Hepatocyte (in vitro differentiated cells): ENCODE data around the gene TUBE1.

Experiments used
- CTCF ChIP-seq: fragments of 200-600 bp; sonication (generic); IDR thresholded peaks from 2 replicates; pipeline ENCODE4 v1.5.1; 2016; ENCODE audit warnings: antibody characterized with exemption, mild to moderate bottlenecking; ENCODE audit not compliant: poor library complexity
- EZH2 ChIP-seq: fragments of 200-600 bp; sonication (generic); IDR thresholded peaks from 2 replicates; pipeline ENCODE4 v1.6.1; 2016; ENCODE audit warnings: antibody characterized with exemption, mild to moderate bottlenecking, borderline replicate concordance

- TF ChIP-seq CTCF (no peak), EZH2 (no peak)
These were observed 60.3 kb downstream of the TUBE1 start for GRCh38 chr6:112026933-112027332.
